Measurements from ENCODE around the gene C9orf152. TPM values are rescaled to one million over a fixed set of nuclear protein-coding genes. Genes with fewer than 3 reads are reported as not detected.

C9orf152 gene, protein sequence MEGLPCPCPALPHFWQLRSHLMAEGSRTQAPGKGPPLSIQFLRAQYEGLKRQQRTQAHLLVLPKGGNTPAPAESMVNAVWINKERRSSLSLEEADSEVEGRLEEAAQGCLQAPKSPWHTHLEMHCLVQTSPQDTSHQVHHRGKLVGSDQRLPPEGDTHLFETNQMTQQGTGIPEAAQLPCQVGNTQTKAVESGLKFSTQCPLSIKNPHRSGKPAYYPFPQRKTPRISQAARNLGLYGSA
- total RNA-seq = not detected in 2 replicates
- long read RNA-seq = 0 reads

DNA sequence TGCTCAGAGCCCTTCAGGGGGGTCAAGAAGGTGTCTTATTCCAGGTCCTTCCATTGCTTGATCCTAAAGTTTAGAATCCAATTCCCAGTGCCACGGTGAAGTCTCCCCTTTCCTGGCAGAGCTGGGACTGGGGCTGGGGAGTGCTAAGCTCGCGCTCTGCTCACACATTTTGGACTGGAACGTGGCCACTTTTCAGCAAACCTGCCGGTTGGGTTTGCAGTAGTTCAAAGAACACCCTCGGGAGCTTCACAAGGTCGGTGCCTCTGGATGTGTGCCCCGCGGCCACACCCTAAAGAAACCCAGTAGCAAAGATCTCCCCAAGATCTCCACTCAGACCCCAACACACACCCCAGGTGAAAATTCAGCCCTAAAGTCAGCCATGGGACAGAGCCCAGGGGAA lies at the start of gene C9orf152:
Gene C9orf152 (minus strand): TSS at position 129 of the 400 bp plus-strand sequence. CDS start 580 bp downstream, outside the sequence.
- H3K9me3 Mint-ChIP-seq (ENCODE audit: unreplicated experiment) = peaks cover 5% of the 10 kb centered on the region
- H3K4me3 Mint-ChIP-seq (ENCODE audit: unreplicated experiment) = no peak within 1 kb of the TSS
- H3K4me1 Mint-ChIP-seq (ENCODE audit: unreplicated experiment) = no peaks in the 10 kb centered on the region
- H3K27ac Mint-ChIP-seq (ENCODE audit: unreplicated experiment) = no peak within 1 kb of the TSS
- H3K36me3 Mint-ChIP-seq (ENCODE audit: unreplicated experiment) = no peaks in the 10 kb centered on the region
- peak; percentile 77 for DNase-seq (ENCODE audit: extremely low spot score, unreplicated experiment)
- H3K27me3 Mint-ChIP-seq (ENCODE audit: unreplicated experiment) = peaks cover 28% of the 10 kb centered on the region
- TF ChIP-seq CTCF (IDR thresholded peaks at IDR 0.05) = no peak

- Mint-ChIP-seq H3K27me3 (ENCODE audit: unreplicated experiment) (no peaks in the 10 kb centered on the region), H3K36me3 (ENCODE audit: unreplicated experiment) (no peaks in the 10 kb centered on the region), H3K9me3 (ENCODE audit: unreplicated experiment) (no peaks in the 10 kb centered on the region), H3K4me1 (ENCODE audit: unreplicated experiment) (peaks cover 46% of the 10 kb centered on the region), H3K4me3 (ENCODE audit: unreplicated experiment) (peak overlapping the region; percentile 98), H3K27ac (ENCODE audit: unreplicated experiment) (peak overlapping the region; percentile 99)
- no peak for DNase-seq (ENCODE audit: extremely low spot score, unreplicated experiment)
- TF ChIP-seq CTCF (IDR thresholded peaks at IDR 0.05) = no peak
These were observed 49.3 kb upstream of the C9orf152 start for GRCh38 chr9:110257097-110257841.

DNA sequence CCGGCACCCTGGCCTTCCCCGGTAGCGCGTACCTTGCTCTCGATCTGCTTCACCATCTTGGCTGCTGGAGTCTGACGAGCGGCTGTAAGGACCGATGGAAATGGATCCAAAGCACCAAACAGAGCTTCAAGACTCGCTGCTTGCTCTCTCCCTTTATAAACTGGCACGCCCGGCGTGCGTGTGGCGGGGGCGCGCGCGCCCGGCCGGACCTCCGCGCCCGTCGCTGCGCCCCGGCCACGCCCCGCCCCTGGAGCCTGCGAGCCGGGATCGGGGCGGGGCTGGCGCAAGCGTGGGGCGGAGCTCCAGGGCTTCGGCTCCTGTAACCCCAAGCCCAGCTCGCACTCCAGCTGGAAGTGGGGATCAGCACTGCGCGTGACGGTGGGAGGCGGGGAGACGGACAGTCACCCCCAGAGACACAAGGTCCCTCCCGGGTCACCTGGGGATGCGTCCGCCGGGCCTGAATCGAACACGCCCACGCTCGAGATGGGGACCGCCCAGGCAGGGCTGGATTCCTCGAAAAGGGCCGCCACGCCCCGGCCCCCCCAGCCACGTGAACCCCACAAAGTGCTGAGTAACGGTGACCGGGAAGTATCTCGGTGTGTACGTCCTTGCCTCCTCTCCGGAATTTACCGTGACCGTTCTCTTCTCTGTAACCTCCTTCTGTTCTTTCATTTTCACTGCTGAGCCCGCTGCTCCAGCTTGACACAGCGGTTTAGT lies 48.6 kb upstream of the C9orf152 start, which contains the start of gene TXN:
Gene TXN (minus strand): TSS at position 128 of the 717 bp plus-strand sequence. CDS start 72 bp downstream, at position 56.
- no peaks in the 10 kb centered on the region for H3K36me3 Mint-ChIP-seq (ENCODE audit: unreplicated experiment)
- H3K27me3 Mint-ChIP-seq (ENCODE audit: unreplicated experiment) = no peaks in the 10 kb centered on the region
- H3K4me1 Mint-ChIP-seq (ENCODE audit: unreplicated experiment) = peaks cover 51% of the 10 kb centered on the region
- peak within 1 kb of the TSS; percentile 98 for H3K4me3 Mint-ChIP-seq (ENCODE audit: unreplicated experiment)
- H3K9me3 Mint-ChIP-seq (ENCODE audit: unreplicated experiment) = no peaks in the 10 kb centered on the region
- peak; percentile 95 for DNase-seq (ENCODE audit: extremely low spot score, unreplicated experiment)
- TF ChIP-seq CTCF (IDR thresholded peaks at IDR 0.05) = no peak
- peak within 1 kb of the TSS; percentile 99 for H3K27ac Mint-ChIP-seq (ENCODE audit: unreplicated experiment)

- Mint-ChIP-seq H3K27me3 (ENCODE audit: unreplicated experiment) (no peaks in the 10 kb centered on the region), H3K36me3 (ENCODE audit: unreplicated experiment) (peaks cover under 1% of the 10 kb centered on the region), H3K27ac (ENCODE audit: unreplicated experiment) (peak overlapping the region; percentile 99), H3K4me3 (ENCODE audit: unreplicated experiment) (peak overlapping the region; percentile 98), H3K4me1 (ENCODE audit: unreplicated experiment) (peaks cover 47% of the 10 kb centered on the region), H3K9me3 (ENCODE audit: unreplicated experiment) (no peaks in the 10 kb centered on the region)
- no peak for TF ChIP-seq CTCF (IDR thresholded peaks at IDR 0.05)
- peak; percentile 87 for DNase-seq (ENCODE audit: extremely low spot score, unreplicated experiment)
These were observed 47.8 kb upstream of the C9orf152 start for GRCh38 chr9:110255463-110256379.

Measured in osteocyte (in vitro differentiated cells).